Smooth muscle cell (in vitro differentiated cells): ENCODE data around the gene ZNF503. TPM values are rescaled to one million over a fixed set of nuclear protein-coding genes. Genes with fewer than 3 reads are reported as not detected.
A peak's percentile ranks its signal among the peaks of the same experiment; 100 is the strongest.

ENCODE experiments used
- DNase-seq: peaks from one replicate; lab custom pipeline; 2025; ENCODE audit not compliant: unreplicated experiment; lab: John Stamatoyannopoulos, UW
- H2AFZ ChIP-seq: fragments of 200-600 bp; sonication (generic); 2 replicates; pipeline ENCODE4 v1.6.0; 2016; ENCODE audit warnings: antibody characterized with exemption, low read depth, mild to moderate bottlenecking
- H3F3A ChIP-seq: fragments of 200-600 bp; sonication (generic); 2 replicates; pipeline ENCODE4 v1.6.0; 2017; ENCODE audit warnings: antibody characterized with exemption, low read depth
- H3K27ac ChIP-seq: fragments of 200-600 bp; sonication (generic); 2 replicates; pipeline ENCODE4 v1.5.1; 2016; ENCODE audit warnings: low read depth, mild to moderate bottlenecking
- H3K27me3 ChIP-seq: fragments of 200-600 bp; sonication (generic); 2 replicates; pipeline ENCODE4 v1.6.1; 2016; ENCODE audit warnings: low read depth, mild to moderate bottlenecking
- H3K36me3 ChIP-seq: fragments of 200-600 bp; sonication (generic); 2 replicates; pipeline ENCODE4 v1.5.1; 2016; ENCODE audit warnings: low read depth
- H3K4me1 ChIP-seq: fragments of 200-600 bp; sonication (generic); 2 replicates; pipeline ENCODE4 v1.5.1; 2016; ENCODE audit warnings: low read depth
- H3K4me2 ChIP-seq: fragments of 200-600 bp; sonication (generic); 2 replicates; pipeline ENCODE4 v1.6.0; 2016; ENCODE audit warnings: mild to moderate bottlenecking
- H3K4me3 ChIP-seq: fragments of 200-600 bp; sonication (generic); 2 replicates; pipeline ENCODE4 v1.5.1; 2016; ENCODE audit warnings: mild to moderate bottlenecking
- H3K79me2 ChIP-seq: fragments of 200-600 bp; sonication (generic); 2 replicates; pipeline ENCODE4 v1.6.0; 2016; ENCODE audit warnings: low read depth, mild to moderate bottlenecking
- H3K9ac ChIP-seq: fragments of 200-600 bp; sonication (generic); 2 replicates; pipeline ENCODE4 v1.6.0; 2016; ENCODE audit warnings: low read depth
- H3K9me3 ChIP-seq: fragments of 200-600 bp; sonication (generic); replicated peaks from 2 replicates; pipeline ENCODE4 v1.5.1; 2016; ENCODE audit warnings: low read depth
- H4K20me1 ChIP-seq: fragments of 200-600 bp; sonication (generic); 2 replicates; pipeline ENCODE4 v1.6.0; 2016; ENCODE audit warnings: low read depth
- WGBS: methylation state at CpG from one replicate; pipeline ENCODE4 v1.1.7; 2016; ENCODE audit warnings: low lambda C conversion rate; 5-methylcytosine and 5-hydroxymethylcytosine counted together
- polyA plus RNA-seq: library from polyadenylated mRNA; unstranded; fragments of >200 nt; fragmentation: Nextera tagmentation; extraction: Ambion mirVana; gene quantifications from 2 replicates; pipeline ENCODE4 v1.2.1, GENCODE V29; 2016
- total RNA-seq: library from RNA; depleted of rRNA; stranded (reverse); fragments of >200 nt; gene quantifications from 2 replicates; pipeline ENCODE4 v1.2.3, GENCODE V29; 2014
- TF ChIP-seq, protein P1 (sequence below): fragments of 200-600 bp; sonication (generic); IDR thresholded peaks from 2 replicates; pipeline ENCODE4 v1.5.1; 2017; ENCODE audit warnings: borderline replicate concordance, mild to moderate bottlenecking, antibody characterized with exemption; ENCODE audit not compliant: insufficient read depth, poor library complexity, severe bottlenecking

Gene ZNF503
- total and polyA plus RNA-seq, 2 experiments from 2014 or later = 6.8 to 11.8 TPM

DNA sequence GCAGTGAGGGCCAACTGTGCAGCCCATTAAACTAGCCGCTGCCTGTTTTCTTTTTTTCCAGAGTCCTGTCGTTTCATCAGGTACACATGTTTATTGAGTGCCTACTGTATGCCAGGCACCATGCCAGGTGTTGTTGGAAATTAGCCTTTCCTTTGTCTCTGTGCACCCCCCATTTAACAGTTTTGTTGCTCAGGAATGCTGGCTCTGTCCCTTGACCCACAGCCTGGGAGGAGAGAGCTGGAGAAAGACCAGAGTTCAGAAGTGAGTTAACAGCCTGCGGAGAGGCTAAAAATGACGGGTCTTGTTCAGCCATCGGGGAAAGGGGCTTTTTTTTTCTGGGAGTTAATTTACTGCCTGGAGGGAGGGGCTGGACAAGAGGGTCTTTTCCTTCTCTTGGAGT, 31.2 kb upstream of the ZNF503 start:
- TF ChIP-seq, protein P1, sequence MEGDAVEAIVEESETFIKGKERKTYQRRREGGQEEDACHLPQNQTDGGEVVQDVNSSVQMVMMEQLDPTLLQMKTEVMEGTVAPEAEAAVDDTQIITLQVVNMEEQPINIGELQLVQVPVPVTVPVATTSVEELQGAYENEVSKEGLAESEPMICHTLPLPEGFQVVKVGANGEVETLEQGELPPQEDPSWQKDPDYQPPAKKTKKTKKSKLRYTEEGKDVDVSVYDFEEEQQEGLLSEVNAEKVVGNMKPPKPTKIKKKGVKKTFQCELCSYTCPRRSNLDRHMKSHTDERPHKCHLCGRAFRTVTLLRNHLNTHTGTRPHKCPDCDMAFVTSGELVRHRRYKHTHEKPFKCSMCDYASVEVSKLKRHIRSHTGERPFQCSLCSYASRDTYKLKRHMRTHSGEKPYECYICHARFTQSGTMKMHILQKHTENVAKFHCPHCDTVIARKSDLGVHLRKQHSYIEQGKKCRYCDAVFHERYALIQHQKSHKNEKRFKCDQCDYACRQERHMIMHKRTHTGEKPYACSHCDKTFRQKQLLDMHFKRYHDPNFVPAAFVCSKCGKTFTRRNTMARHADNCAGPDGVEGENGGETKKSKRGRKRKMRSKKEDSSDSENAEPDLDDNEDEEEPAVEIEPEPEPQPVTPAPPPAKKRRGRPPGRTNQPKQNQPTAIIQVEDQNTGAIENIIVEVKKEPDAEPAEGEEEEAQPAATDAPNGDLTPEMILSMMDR = no peak
- no peaks in the 10 kb centered on the region for H3K9me3 ChIP-seq
- no peak overlapping the region for H3K9ac ChIP-seq
- H2AFZ ChIP-seq = no peak overlapping the region
- H3K79me2 ChIP-seq = no peaks in the 10 kb centered on the region
- peaks cover 25% of the 10 kb centered on the region for H3K4me1 ChIP-seq
- no peak overlapping the region for H3K4me3 ChIP-seq
- no peak overlapping the region for H3K4me2 ChIP-seq
- H4K20me1 ChIP-seq = no peaks in the 10 kb centered on the region
- no peak for DNase-seq
- peaks cover 15% of the 10 kb centered on the region for H3F3A ChIP-seq
- WGBS = 46% methylated on average over 5 of the region's 5 CpGs
- H3K36me3 ChIP-seq = no peaks in the 10 kb centered on the region
- H3K27me3 ChIP-seq = peaks cover 4% of the 10 kb centered on the region
- no peak overlapping the region for H3K27ac ChIP-seq

DNA sequence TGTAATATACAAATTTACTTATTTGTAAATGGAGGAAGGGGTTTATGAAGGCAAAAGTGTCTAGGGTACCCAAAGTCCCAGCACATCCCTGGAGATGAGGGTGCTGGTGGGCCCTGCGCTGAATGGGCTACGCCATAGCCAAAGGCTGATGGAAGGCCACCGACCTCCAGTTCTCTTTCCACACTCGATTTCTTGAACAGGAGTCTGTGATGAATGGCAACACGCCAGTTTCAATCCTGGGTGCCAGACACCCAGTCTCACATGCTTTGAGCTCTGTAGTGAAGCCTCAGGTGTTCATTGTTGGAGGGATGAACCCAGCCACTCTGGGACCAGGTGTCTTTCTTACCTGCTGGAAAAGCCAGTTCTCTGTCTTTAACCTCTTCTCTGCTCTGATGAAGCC, 30.6 kb upstream of the ZNF503 start:
- no peaks in the 10 kb centered on the region for H3K79me2 ChIP-seq
- H3F3A ChIP-seq = peaks cover 15% of the 10 kb centered on the region
- DNase-seq = no peak
- H4K20me1 ChIP-seq = no peaks in the 10 kb centered on the region
- no peaks in the 10 kb centered on the region for H3K36me3 ChIP-seq
- H3K27ac ChIP-seq = no peak overlapping the region
- no peaks in the 10 kb centered on the region for H3K9me3 ChIP-seq
- H3K4me3 ChIP-seq = no peak overlapping the region
- TF ChIP-seq, protein P1 = no peak
- WGBS = 89% methylated on average over 5 of the region's 5 CpGs
- H3K4me1 ChIP-seq = peaks cover 25% of the 10 kb centered on the region
- H3K4me2 ChIP-seq = peak overlapping the region; percentile 84
- no peak overlapping the region for H2AFZ ChIP-seq
- H3K27me3 ChIP-seq = peaks cover 4% of the 10 kb centered on the region
- no peak overlapping the region for H3K9ac ChIP-seq

DNA sequence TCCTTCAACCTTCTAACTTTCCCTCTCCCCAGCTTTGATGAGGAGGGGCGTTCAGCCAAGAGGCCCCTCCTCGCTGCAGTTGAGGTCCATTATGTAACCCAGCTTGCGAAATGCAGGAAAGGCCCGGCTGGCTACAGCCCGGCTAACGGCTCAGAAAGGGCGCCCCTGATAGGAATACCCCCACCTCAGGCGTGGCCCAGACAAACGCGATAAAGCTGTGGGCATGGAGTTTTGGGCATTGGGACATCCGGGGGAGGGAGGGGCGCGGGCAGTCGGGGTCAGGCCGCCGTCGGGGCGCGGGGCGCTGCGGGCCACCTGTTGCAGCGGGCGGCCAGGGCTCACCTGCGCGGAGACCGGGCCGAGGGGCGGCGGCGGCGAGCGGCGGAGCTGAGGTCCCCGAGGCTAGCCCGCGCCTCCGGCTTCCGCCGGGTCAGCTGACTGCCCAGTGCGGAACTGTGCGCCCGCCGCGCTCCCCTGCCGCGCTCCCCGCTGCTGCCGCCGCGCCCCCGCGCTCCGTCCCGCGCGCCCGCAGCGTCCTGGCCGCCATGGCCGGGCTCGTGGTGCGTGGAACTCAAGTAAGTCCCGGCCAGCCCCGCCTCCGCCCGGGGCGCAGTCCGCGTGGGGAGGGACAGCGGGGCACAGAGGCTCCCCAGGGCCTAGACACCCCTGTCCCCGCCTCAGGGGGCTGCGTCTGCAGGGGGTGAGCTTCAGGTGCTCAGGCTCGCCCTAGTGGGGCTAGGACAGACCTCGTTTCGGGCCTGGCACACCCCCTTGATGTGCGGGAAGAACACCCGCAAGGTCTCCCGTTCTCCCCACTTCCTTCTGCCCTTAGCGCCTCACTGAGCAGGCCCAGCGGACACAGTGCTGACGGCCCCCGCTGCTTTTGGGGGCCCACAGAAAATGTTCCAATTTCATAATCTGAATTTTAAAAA, 29.9 kb upstream of the ZNF503 start, which contains the start of gene LRMDA:
Gene LRMDA, plus strand, starts transcription at position 445 of the 932 bp plus-strand sequence.
- H3K79me2 ChIP-seq = no peaks in the 10 kb centered on the region
- H3K36me3 ChIP-seq = no peaks in the 10 kb centered on the region
- peaks cover 4% of the 10 kb centered on the region for H3K27me3 ChIP-seq
- H3K4me3 ChIP-seq = peak within 1 kb of the TSS; percentile 41
- H3F3A ChIP-seq = peaks cover 15% of the 10 kb centered on the region
- no peak for DNase-seq
- H3K27ac ChIP-seq = no peak within 1 kb of the TSS
- no peaks in the 10 kb centered on the region for H4K20me1 ChIP-seq
- no peak within 1 kb of the TSS for H3K9ac ChIP-seq
- WGBS = 13% methylated on average over 53 of the region's 82 CpGs
- peak within 1 kb of the TSS; percentile 75 for H2AFZ ChIP-seq
- H3K9me3 ChIP-seq = no peaks in the 10 kb centered on the region
- peaks cover 25% of the 10 kb centered on the region for H3K4me1 ChIP-seq
- H3K4me2 ChIP-seq = peak within 1 kb of the TSS; percentile 84
- TF ChIP-seq, protein P1 = no peak
